Upper lobe of left lung (tissue), 4 donors: ENCODE measurements around the gene SFT2D3.

Source experiments
- CTCF ChIP-seq, 6 experiments: fragments of 450-650 bp in 4 of 6; fragments of 200-600 bp in 2 of 6; sonication (generic) in 2 of 6; IDR thresholded peaks; one replicate each; pipeline ENCODE4 v1.5.1; 2016 to 2019; ENCODE audit warnings: antibody characterized with exemption in 6 of 6
- POLR2A ChIP-seq, 4 donors: fragments of 450-650 bp; IDR thresholded peaks; one replicate each; pipeline ENCODE4 v1.5.1; 2016 to 2017; ENCODE audit warnings: antibody characterized with exemption in 4 of 4, mild to moderate bottlenecking in 2 of 4

- TF ChIP-seq CTCF (IDR thresholded peaks at IDR 0.05) (no peak), POLR2A (IDR thresholded peaks at IDR 0.05) (no peak)
Observed at GRCh38 chr2:127733113-127733815, 32.0 kb downstream of the SFT2D3 start.
